ENCODE results near the gene C1orf174. TPM values are rescaled to one million over a fixed set of nuclear protein-coding genes. Genes with fewer than 3 reads are reported as not detected.
A peak's percentile ranks its signal among the peaks of the same experiment; 100 is the strongest.

Gene C1orf174
- total and polyA plus RNA-seq, 2 of the 13 experiments (the other 11 are each of a cell fraction or from before 2014, with no cell fraction given): 21.6 to 31.4 TPM

DNA sequence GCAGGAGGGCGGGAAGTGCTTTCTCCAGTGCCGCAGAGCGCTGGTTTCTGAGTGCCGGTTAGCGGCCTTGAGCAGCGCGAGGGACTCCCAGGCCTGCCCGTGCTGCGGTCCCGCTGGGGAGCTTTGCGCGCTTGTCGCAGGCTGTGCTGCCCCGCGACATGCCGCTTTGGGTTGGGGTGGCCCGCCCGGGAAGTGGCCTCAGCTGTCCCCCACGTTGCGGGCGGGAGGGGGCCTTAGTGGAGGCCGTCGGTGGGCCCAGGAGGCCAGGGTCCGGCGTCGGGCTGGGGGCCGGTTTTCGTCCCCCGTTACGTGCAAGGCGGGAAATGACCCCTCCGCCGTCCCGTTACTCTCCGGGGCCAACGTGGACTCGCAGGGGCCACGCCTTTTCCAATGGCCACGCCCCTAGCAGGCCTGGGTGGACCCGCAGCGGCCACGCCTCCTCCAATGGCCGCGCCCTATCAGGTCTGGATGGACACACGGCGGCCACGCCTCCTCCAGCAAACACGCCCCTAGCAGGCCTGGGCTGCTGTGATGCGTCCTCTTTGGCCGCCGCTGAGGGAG is 977 bp upstream of the C1orf174 start (continued):
- no peak for TF ChIP-seq ZBTB40 (IDR thresholded peaks at IDR 0.05)
- 0 out of 2 replicates have a peak, but pooled peaks have one; percentile 8 for TF ChIP-seq ZBTB40 (CRISPR knock-in tag; IDR thresholded peaks at IDR 0.05)
- no peak for TF ChIP-seq PHB2 (IDR thresholded peaks at IDR 0.05; ENCODE audit: partially characterized antibody)
- TF ChIP-seq, protein P1, sequence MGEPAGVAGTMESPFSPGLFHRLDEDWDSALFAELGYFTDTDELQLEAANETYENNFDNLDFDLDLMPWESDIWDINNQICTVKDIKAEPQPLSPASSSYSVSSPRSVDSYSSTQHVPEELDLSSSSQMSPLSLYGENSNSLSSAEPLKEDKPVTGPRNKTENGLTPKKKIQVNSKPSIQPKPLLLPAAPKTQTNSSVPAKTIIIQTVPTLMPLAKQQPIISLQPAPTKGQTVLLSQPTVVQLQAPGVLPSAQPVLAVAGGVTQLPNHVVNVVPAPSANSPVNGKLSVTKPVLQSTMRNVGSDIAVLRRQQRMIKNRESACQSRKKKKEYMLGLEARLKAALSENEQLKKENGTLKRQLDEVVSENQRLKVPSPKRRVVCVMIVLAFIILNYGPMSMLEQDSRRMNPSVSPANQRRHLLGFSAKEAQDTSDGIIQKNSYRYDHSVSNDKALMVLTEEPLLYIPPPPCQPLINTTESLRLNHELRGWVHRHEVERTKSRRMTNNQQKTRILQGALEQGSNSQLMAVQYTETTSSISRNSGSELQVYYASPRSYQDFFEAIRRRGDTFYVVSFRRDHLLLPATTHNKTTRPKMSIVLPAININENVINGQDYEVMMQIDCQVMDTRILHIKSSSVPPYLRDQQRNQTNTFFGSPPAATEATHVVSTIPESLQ (CRISPR knock-in tag; conservative IDR thresholded peaks at IDR 0.05): no peak
- TF ChIP-seq, protein P2, sequence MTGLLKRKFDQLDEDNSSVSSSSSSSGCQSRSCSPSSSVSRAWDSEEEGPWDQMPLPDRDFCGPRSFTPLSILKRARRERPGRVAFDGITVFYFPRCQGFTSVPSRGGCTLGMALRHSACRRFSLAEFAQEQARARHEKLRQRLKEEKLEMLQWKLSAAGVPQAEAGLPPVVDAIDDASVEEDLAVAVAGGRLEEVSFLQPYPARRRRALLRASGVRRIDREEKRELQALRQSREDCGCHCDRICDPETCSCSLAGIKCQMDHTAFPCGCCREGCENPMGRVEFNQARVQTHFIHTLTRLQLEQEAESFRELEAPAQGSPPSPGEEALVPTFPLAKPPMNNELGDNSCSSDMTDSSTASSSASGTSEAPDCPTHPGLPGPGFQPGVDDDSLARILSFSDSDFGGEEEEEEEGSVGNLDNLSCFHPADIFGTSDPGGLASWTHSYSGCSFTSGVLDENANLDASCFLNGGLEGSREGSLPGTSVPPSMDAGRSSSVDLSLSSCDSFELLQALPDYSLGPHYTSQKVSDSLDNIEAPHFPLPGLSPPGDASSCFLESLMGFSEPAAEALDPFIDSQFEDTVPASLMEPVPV (CRISPR knock-in tag; IDR thresholded peaks at IDR 0.05): no peak
- no peak for TF ChIP-seq TOPORS (CRISPR knock-in tag; IDR thresholded peaks at IDR 0.05)
- TF ChIP-seq, protein P3, sequence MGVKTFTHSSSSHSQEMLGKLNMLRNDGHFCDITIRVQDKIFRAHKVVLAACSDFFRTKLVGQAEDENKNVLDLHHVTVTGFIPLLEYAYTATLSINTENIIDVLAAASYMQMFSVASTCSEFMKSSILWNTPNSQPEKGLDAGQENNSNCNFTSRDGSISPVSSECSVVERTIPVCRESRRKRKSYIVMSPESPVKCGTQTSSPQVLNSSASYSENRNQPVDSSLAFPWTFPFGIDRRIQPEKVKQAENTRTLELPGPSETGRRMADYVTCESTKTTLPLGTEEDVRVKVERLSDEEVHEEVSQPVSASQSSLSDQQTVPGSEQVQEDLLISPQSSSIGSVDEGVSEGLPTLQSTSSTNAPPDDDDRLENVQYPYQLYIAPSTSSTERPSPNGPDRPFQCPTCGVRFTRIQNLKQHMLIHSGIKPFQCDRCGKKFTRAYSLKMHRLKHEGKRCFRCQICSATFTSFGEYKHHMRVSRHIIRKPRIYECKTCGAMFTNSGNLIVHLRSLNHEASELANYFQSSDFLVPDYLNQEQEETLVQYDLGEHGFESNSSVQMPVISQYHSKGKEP (CRISPR knock-in tag; IDR thresholded peaks at IDR 0.05): 0 out of 2 replicates have a peak, but pooled peaks have one; percentile 21
- TF ChIP-seq, protein P4, sequence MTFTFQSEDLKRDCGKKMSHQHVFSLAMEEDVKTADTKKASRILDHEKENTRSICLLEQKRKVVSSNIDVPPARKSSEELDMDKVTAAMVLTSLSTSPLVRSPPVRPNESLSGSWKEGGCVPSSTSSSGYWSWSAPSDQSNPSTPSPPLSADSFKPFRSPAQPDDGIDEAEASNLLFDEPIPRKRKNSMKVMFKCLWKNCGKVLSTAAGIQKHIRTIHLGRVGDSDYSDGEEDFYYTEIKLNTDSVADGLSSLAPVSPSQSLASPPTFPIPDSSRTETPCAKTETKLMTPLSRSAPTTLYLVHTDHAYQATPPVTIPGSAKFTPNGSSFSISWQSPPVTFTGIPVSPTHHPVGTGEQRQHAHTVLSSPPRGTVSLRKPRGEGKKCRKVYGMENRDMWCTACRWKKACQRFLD (CRISPR knock-in tag; IDR thresholded peaks at IDR 0.05; ENCODE audit: borderline replicate concordance): no peak; the same call in 1 of the 2 replicates
- no peak; a peak in 1 of 4 replicates for TF ChIP-seq HMGXB4 (CRISPR knock-in tag; IDR thresholded peaks at IDR 0.05; ENCODE audit: borderline replicate concordance in 1 of 2, low read depth in 1 of 2)
- no peak for TF ChIP-seq MLLT10 (CRISPR knock-in tag; IDR thresholded peaks at IDR 0.05)
